GM12891 (cell line): ENCODE data around the gene SEMA4C.

ENCODE experiments used
- PAX5 ChIP-seq: IDR thresholded peaks from 2 replicates; pipeline ENCODE4 v1.6.1; 2011; ENCODE audit warnings: low read length, moderate library complexity, mild to moderate bottlenecking; ENCODE audit not compliant: insufficient read depth, severe bottlenecking
- POLR2A ChIP-seq: IDR thresholded peaks from 2 replicates; pipeline ENCODE4 v1.6.1; 2011; ENCODE audit warnings: low read depth, low read length, control low read depth
- POLR2AphosphoS5 ChIP-seq: IDR thresholded peaks from 2 replicates; pipeline ENCODE4 v1.6.1; 2011; ENCODE audit warnings: low read depth, low read length, control low read depth

DNA sequence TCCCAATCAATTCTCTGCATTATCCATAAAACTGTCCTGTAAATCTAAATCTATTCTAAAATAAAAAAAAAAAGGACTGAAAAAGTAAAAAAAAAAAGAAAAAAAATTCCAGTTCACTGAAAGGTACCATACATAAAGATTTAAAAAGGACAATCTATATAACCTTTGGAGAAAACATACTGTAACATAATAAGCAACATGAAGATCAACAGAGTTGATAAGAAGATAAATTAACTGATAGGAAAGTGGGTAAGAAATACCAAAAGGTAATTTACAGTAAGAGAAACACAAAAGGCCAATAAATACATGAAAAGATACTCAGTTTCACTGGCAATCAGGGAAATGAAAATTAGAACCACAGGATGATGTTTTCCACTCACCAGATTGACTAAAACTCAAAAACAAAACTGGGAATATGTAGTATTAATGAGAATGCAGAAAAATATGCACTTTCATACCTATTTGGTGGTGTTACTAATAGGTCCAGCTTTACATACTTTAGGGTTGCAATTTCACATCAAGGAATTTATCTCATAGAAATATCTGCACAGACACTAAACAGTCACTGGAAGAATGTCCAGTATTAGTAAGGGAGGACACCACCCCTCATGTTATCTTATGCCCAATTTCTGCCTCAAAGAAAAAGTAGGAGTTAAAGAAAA is 48.3 kb upstream of the SEMA4C start:
- TF ChIP-seq POLR2A (no peak), POLR2AphosphoS5 (no peak), PAX5 (no peak)
